K562 (cell line): ENCODE results near the gene MAST1. TPM values are rescaled to one million over a fixed set of nuclear protein-coding genes. Genes with fewer than 3 reads are reported as not detected.
A peak's percentile ranks its signal among the peaks of the same experiment; 100 is the strongest.

Experiments used
- HNRNPLL ChIP-seq: fragments of 200-400 bp; formaldehyde crosslinking; IDR thresholded peaks from 2 replicates; pipeline ENCODE4 v1.6.1; 2017; ENCODE audit warnings: low read length, low read depth, mild to moderate bottlenecking; ENCODE audit not compliant: poor library complexity, severe bottlenecking
- PBX2 ChIP-seq, 2 experiments: IDR thresholded peaks in 1 of 2; conservative IDR thresholded peaks in 1 of 2; 2 replicates each; pipeline ENCODE4 v1.6.1; 2016; ENCODE audit warnings: low read depth in 2 of 2, mild to moderate bottlenecking in 1 of 2, missing compliant biosample characterization in 1 of 2, missing genetic modification characterization in 1 of 2, moderate library complexity in 1 of 2
- POLR2AphosphoS5 ChIP-seq: IDR thresholded peaks from 2 replicates; pipeline ENCODE4 v1.6.1; 2011; ENCODE audit warnings: mild to moderate bottlenecking, low read depth, low read length, moderate library complexity; ENCODE audit not compliant: control insufficient read depth, insufficient read depth
- POLR2B ChIP-seq: fragments of 450-650 bp; IDR thresholded peaks from 2 replicates; pipeline ENCODE4 v1.6.1; 2018; ENCODE audit warnings: low read depth; ENCODE audit not compliant: partially characterized antibody
- RBFOX2 ChIP-seq: fragments of 200-400 bp; formaldehyde crosslinking; IDR thresholded peaks from 2 replicates; pipeline ENCODE4 v1.6.1; 2017; ENCODE audit warnings: low read depth, mild to moderate bottlenecking, low read length, moderate library complexity
- RERE ChIP-seq: sonication (generic); formaldehyde crosslinking; IDR thresholded peaks from 2 replicates; pipeline ENCODE4 v1.8.0; 2023; ENCODE audit warnings: missing genetic modification reagents, mild to moderate bottlenecking, borderline replicate concordance
- SMARCE1 ChIP-seq: fragments of 450-650 bp; IDR thresholded peaks from 2 replicates; pipeline ENCODE4 v1.7.1; 2016; ENCODE audit warnings: mild to moderate bottlenecking
- SPI1 ChIP-seq: IDR thresholded peaks from 2 replicates; pipeline ENCODE4 v1.6.1; 2011; ENCODE audit warnings: low read depth, low read length, control low read depth, borderline replicate concordance
- TSC22D4 ChIP-seq: fragments of 450-650 bp; IDR thresholded peaks from 2 replicates; pipeline ENCODE4 v1.6.1; 2016; ENCODE audit warnings: missing genetic modification characterization, missing biosample characterization, control low read depth
- WHSC1 ChIP-seq: IDR thresholded peaks from one replicate; pipeline ENCODE4 v1.6.1; 2012; ENCODE audit warnings: low read length, control low read depth, inconsistent platforms
- ZBTB17 ChIP-seq: fragments of 450-650 bp; formaldehyde crosslinking; IDR thresholded peaks from 2 replicates; pipeline ENCODE4 v1.4.0; 2020; ENCODE audit warnings: mild to moderate bottlenecking
- ZNF253 ChIP-seq: fragments of 250-450 bp; sonication (Bioruptor Pico); conservative IDR thresholded peaks from 2 replicates; pipeline ENCODE4 v1.6.1; 2021; ENCODE audit warnings: mild to moderate bottlenecking
- ZNF311 ChIP-seq: fragments of 250-450 bp; sonication (Bioruptor Pico); IDR thresholded peaks from 2 replicates; pipeline ENCODE4 v1.4.0; 2020; ENCODE audit warnings: mild to moderate bottlenecking, moderate library complexity
- ZNF551 ChIP-seq: fragments of 250-450 bp; sonication (Bioruptor Pico); IDR thresholded peaks from 2 replicates; pipeline ENCODE4 v1.5.0; 2021; ENCODE audit warnings: mild to moderate bottlenecking, moderate library complexity
- ZNF644 ChIP-seq: fragments of 200-800 bp; sonication (Bioruptor generic); IDR thresholded peaks from 2 replicates; pipeline ENCODE4 v1.6.1; 2016; ENCODE audit warnings: low read depth, missing genetic modification characterization, missing compliant biosample characterization
- polyA plus RNA-seq, 8 experiments: library from polyadenylated mRNA; depleted of rRNA in 4 of 8; stranded (reverse) in 5 of 8; unstranded in 3 of 8; fragments of >200 nt; fragmentation: Nextera tagmentation in 2 of 8; fragmentation: Illumina TruSeq in 1 of 8; extraction: Ambion mirVana in 2 of 8; extraction: Trizol in 1 of 8; gene quantifications; 2 replicates each; pipeline versions ENCODE4 v1.2.1 to v1.2.3, GENCODE V29; 2011 to 2014; ENCODE audit warnings: inconsistent platforms in 1 of 8, missing spikeins in 1 of 8
- total RNA-seq, 7 experiments: library from RNA; depleted of rRNA in 6 of 7; stranded (reverse); fragments of >200 nt in 6 of 7; fragmentation: Illumina TruSeq in 2 of 7; extraction: Trizol in 2 of 7; gene quantifications; 2 replicates each; pipeline versions ENCODE4 v1.2.1 to v1.2.3, GENCODE V29; 2011 to 2021; ENCODE audit warnings: low replicate concordance in 1 of 7
- TF ChIP-seq, protein P1 (sequence below): fragments of 450-650 bp; conservative IDR thresholded peaks from 2 replicates; pipeline ENCODE4 v1.6.1; 2016; ENCODE audit warnings: missing genetic modification characterization, low read depth, mild to moderate bottlenecking, missing compliant biosample characterization, moderate library complexity

Gene MAST1
- total and polyA plus RNA-seq, 9 of the 15 experiments (the other 6 are each of a cell fraction or from before 2014, with no cell fraction given), result 0.48 to 10.3 (median 3.9) TPM

- TF ChIP-seq, protein P1, sequence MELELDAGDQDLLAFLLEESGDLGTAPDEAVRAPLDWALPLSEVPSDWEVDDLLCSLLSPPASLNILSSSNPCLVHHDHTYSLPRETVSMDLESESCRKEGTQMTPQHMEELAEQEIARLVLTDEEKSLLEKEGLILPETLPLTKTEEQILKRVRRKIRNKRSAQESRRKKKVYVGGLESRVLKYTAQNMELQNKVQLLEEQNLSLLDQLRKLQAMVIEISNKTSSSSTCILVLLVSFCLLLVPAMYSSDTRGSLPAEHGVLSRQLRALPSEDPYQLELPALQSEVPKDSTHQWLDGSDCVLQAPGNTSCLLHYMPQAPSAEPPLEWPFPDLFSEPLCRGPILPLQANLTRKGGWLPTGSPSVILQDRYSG (tag), result no peak
- TF ChIP-seq ZBTB17 (CRISPR knock-in tag), result peak; percentile 80; the same call in 1 of the 2 replicates
- TF ChIP-seq ZNF551 (CRISPR knock-in tag), result no peak
- TF ChIP-seq SMARCE1, result 0 out of 2 replicates have a peak, but pooled peaks have one; percentile 7
- no peak for TF ChIP-seq TSC22D4 (tag)
- TF ChIP-seq RERE (CRISPR knock-in tag), result no peak
- TF ChIP-seq SPI1, result 0 out of 2 replicates have a peak, but pooled peaks have one; percentile 32
- TF ChIP-seq PBX2 (CRISPR knock-in tag; IDR thresholded peaks at IDR 0.05; ENCODE audit: low read depth), result no peak
- no peak for TF ChIP-seq PBX2 (tag; conservative IDR thresholded peaks at IDR 0.05; ENCODE audit: low read depth)
- TF ChIP-seq ZNF644 (tag), result no peak
- TF ChIP-seq ZNF311, result no peak
- TF ChIP-seq POLR2B, result no peak
- TF ChIP-seq HNRNPLL, result peak; percentile 90
- no peak for TF ChIP-seq ZNF253 (CRISPR knock-in tag)
- TF ChIP-seq WHSC1, result no peak
- peak; percentile 86 for TF ChIP-seq RBFOX2
- no peak for TF ChIP-seq POLR2AphosphoS5
Observed at GRCh38 chr19:12789904-12790619, 48.3 kb upstream of the MAST1 start (continued).
